Stimulated activated CD8-positive, alpha-beta memory T cell treated with anti-CD3 and anti-CD28 coated beads, Interleukin-7, amount 100 ng/mL, for 24 hours (primary cell): Measurements from ENCODE around the gene SMAD6.

Experiments used
- DNase-seq: peaks from one replicate; pipeline ENCODE4 v3.0.0-alpha.2; 2020; ENCODE audit warnings: low read depth

SMAD6 gene

DNA sequence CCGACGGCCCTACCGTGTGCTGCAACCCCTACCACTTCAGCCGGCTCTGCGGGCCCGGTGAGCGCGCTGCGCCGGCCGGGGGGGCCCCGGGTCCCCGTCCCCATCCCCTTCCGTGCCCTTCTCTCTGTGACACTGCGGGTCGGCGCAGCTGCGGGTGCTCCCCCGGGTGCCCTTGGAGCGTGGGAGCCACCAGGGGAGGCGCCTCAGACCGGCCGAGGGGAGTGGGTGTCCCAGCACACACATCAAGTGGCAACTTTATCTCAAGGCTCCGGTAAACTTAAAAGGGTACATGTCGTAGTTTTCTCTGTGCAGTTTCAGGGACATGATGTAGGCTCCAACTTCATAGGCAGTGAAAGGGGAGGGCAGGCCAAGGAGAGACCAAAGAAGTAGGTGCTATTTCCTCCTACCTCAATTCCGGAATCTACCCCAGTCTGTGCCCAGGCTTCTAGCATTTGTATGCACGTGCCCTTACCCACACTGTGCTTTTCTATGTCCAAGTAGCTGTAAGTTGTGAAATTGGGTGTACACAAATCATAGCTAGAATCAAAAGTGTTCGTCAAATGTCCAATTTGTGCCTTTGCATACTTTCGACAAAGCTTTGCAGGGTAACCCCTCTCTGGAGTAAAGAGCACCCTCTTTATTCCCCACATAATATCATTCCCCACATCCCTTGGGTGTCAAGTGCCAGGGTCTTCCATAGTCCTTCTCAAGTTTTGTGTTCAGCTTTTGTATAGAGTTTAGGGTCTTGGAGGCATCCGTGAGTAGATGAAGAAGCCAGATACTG is 2.2 kb downstream of the SMAD6 start:
- no peak for DNase-seq

GRCh38 chr15:66704803-66705153 is 2.7 kb downstream of the SMAD6 start:
- DNase-seq = no peak

DNA sequence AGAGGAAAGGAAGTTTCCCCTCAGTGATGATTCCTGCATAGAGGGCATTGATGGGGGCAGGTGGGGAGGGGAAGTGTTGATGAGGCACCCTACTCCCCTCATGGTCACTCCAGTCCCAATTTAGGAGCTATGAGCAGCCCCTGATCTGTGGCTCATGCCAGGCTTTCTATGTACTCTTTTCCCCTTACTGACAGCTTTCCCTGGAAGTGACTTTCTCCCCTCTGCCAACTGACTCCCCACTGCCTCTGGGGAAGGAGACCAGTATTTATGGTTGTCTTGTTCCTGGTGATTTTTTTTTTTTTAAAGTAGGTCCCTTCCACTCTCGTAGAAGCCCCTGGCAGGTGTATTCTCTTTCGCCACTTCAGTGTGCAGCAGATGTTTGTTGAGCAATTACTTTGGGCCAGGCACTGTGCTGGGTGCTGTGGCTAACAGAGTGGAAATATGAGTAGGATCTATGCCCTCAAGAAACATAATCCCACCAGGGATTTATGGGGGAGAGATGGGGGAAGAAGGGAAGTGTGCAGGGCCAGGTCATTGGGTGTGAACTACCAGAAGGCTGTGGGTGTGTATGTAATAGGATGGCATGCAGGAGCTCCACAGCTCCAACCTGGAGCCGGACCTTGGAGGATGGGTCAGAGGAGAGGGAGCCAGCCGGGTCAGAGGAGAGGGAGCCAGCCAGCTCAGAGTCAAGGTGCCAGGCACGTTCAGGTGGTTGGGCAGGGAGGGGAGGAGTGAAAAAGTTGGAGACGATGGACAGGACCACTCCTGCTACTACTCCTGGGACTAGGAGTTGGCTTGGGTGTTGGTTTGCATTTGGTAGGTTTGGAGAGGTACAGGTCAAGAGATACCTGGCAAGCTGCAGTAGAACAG is 3.5 kb downstream of the SMAD6 start:
- no peak for DNase-seq

- DNase-seq = no peak
These were observed 4.2 kb downstream of the SMAD6 start for GRCh38 chr15:66706225-66706732.

DNA sequence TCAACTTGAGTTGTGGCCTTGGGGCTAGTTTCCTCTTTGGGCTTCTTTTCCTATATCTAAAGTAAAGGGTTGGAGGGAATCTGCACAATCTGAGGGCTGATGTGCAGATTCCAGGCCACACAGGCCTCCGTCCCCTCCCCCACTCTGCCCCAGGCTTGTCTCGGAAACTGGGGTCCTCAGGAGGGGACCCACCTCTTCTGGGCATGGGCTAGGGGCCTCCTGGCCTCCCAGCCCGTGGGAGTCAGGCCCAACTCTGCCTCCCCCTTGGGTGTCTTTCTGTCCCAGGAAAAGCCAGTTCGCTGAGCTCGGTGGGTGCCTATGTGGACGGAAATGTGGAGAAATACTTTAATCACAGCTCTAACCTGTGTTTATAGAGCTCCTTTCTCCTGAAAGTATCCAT is 4.8 kb downstream of the SMAD6 start:
- no peak for DNase-seq

DNA sequence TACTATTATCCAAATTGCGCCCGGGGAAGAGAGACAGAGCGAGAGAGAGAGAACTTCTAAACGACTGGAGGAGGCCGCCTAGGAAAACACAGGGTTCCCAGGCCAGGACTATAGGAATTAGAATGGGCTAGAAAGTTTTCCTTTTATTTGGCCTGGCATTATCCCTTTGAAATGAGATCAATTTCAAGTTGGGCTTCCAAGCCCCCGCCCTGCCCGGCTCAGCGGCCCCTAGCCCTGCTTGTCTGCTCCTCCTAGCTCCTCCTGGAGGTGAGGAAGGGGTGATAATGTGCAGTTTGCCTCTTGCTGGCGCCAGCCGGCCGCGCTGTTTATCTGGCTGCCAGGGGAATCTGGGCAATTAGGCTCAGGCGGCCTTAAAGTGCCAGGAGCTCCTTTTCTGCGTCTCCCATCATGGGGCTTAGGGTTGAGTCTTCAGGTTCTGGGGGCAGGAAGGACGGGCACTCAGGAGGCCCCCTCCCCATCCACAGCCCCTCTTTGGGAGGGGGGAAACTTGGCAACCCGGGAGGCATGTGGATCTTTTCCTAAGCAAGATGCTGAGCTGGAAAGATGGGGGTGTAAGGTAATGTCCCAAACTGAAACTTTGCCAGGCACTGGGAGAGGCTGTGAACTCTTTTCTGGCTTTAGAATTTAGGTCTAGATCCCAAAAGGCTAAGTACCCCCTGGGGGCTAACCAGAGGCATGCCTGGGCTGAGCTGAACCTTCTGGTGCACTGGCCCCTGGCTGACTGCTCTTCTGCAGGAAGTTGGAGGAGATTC is 5.5 kb downstream of the SMAD6 start:
- no peak for DNase-seq

- no peak for DNase-seq
These were observed 6.4 kb downstream of the SMAD6 start for GRCh38 chr15:66708389-66708788.

DNA sequence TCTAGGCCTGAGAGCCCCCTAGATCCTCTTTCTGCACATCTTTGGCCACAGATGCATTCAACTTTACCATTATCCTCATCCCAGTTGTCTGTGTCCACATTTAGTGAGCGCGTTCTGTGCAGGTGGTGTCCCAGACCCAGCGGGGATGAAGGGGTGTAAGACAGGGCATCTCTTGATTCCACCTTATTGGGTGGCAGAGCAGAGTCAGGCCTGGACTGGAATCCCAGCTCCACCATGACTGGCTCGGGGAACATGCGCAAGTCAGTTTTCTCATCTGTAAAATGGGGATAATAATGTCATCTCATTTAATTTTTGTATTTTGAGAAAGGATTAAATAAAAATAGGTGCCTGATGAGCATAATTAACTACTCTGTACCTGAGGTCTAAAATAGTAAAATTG is 7.8 kb downstream of the SMAD6 start:
- DNase-seq = no peak

GRCh38 chr15:66711260-66711659 is 9.2 kb downstream of the SMAD6 start:
- no peak for DNase-seq

DNA sequence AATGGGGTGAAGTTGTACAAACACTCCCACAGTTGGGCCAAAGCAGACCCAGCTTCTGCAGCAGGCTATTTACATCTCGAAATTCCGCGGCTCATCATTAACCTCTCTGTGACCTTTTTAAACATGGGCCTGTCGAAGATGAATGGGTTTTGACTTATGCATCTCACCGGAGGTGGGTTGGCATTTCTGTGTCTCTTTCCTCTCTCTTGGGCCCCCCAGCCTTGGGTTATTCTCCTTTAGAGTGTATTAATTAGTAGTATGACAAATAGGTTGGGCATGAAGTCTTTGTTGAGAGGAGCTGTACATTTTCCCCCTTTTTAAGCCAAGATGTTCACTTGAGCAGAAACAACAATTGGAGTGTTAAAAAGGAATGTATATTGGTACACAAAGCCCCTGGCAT is 9.8 kb downstream of the SMAD6 start:
- no peak for DNase-seq

- DNase-seq = no peak
These were observed 11.9 kb downstream of the SMAD6 start for GRCh38 chr15:66713843-66714508.

DNA sequence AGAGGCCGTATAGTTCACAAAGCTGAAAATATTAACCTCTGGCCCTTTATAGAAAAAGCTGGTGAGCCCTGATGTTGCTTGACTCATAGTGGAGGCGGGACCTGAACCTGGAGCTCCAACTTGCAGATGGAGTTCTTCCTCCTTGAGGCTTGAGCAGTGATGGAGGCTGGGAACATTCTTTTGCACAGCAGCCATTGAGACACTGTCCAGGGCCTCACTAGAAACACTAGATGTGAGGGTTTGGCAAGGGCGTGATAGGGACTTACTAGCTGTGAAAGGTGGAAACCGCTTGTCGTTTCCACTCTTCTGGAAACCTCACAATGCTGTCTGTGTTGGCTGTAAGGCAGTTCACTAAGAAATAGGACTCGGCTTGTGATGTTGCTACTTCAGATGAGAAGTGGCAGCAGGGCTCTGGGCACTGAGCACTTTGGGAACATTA is 12.5 kb downstream of the SMAD6 start:
- no peak for DNase-seq

DNA sequence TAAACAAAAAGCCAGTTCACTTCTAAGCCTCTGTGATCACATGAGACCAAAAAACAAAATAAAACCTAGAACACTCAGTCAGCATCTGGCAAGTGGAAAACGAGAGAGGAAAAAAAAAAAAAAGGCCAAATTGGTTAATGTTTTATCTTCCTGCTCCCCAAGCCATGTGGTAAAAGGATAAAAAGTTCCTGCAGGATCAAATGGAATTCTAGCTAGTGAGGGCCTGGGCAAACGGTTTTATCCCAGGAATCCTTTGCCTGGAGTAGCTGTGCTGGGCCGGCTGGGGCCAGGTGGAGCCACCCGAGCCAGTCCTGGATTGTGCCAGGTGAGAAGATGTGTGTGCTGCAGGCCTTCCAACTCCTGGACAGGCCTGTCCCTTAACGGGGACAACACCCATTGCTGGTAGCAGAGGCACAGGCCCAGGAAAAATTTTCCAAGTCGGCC is 13.2 kb downstream of the SMAD6 start:
- DNase-seq = no peak

DNA sequence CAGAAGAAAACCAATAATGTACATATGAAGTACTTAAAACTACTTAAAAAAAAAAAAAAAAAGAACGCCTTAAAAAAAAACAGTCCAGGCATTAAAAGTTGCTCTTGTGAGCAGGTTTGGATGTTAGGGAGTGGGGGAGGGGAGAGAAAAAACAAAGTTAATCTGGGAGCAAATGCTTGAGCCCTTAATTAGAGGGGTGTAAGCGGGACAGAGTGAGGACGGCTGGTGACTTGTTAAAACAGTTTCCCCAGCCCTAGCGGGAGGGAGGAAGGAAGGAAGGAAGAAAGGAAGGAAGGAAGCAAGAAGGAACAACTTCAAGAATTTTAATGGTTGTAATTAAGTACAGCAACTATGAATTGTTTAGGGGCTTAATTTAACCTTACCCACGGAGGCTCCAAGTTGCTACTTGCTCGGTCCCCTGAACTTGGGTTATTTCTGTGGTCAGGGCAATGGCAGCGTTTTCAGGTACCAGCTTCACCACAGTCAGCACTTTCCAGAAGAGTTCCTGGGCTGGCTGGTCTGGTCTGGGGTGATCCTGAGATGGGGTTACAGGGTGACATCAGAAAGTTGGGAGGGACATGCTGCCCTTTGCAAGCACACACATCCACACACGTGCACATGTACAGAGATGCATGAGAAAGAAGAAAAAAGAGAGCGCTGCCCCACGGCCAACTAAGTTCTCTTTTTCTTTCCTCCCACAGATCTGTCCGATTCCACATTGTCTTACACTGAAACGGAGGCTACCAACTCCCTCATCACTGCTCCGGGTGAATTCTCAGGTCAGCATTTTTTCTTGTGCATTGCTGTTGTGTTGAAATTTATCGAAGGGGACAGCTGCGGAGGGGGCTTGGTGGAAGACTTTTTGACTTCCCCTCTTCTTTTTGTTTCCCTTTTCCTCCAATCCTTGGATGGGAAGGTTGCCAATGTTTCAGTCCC is 14.0 kb downstream of the SMAD6 start:
- DNase-seq = no peak

- no peak for DNase-seq
These were observed 14.6 kb downstream of the SMAD6 start for GRCh38 chr15:66716656-66717020.

DNA sequence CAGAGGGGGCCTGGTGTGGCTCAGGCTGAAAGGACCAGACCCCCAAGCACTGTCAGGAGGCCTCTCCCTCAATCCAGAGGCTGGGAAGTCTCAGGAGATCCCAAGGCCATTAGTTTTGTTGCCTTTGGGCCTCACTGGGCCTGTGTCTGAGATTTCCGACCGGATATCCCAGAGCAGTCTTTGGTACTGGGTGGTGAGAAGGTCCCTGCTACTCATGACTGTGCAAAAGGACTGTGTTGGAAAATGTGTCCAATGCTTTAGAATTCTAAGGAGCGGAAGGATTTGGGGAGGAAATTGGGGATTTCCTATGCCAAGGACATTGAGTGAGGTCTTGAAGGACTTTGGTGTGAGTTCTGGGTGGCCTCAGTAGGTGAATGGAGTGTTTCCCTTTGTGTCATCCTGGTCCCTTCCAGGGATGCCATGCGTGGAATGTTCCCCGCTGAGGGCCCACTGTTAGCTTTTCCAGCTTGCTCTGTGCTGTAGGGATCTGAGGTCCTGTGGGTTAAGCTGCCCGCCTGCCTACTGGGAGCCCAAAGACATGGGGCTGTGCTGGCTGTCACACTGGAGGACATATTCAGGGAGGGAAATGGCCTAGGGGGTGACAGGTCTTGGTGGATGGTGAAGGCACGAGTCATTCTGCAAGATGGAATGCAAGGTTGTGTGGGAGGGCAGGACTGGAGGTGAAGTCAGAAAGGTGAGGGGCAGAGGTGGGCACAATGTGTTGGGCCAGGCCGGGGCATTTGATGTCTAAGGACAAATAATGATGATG is 16.4 kb downstream of the SMAD6 start:
- no peak for DNase-seq

DNA sequence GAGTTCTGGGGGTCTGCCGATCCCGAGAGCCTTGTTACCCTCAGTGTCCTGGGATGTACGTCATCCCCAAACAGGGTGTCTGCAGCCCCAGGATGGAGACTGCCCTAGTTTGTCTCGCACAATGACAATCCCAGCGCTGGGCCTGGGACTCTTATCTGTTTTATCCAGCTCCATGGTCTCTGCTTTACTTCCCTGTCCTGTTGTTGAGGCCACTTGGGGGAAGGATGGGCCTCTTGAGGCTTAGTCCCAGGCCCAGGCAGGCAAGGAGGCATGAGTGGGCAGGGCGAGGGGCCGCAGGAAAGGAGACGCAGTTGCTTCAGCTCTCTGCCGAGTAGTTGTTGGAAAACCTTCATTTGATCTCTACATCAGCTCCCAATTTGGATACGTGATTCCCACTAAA is 17.4 kb downstream of the SMAD6 start:
- DNase-seq = no peak

GRCh38 chr15:66720206-66721010 is 18.4 kb downstream of the SMAD6 start:
- no peak for DNase-seq

DNA sequence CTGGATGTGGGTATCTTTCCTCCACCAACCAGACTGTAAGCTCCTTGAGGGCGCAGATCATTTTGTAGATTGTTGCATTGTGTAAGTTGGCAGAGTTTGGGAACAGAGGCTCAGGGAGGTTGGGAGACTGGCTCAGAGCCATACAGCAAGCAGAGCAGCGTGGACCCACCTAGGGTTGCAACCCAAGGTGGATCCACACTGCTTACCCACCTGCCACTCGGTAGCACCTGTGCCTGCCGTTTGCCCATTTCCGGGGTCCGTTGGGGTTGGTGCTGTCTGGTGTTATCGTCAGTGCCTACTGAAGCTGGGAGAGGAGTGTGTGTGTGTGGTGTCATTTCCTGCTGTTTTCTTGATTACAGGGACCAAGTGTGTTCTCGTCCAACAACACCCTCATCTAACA is 19.0 kb downstream of the SMAD6 start:
- no peak for DNase-seq
